NCI-H2227 (cell line): Measurements from ENCODE around the gene TPM1.

ENCODE experiments used
- DNase-seq: peaks from one replicate; lab custom pipeline; 2025; ENCODE audit not compliant: unreplicated experiment; lab: John Stamatoyannopoulos, UW

TPM1 gene

DNA sequence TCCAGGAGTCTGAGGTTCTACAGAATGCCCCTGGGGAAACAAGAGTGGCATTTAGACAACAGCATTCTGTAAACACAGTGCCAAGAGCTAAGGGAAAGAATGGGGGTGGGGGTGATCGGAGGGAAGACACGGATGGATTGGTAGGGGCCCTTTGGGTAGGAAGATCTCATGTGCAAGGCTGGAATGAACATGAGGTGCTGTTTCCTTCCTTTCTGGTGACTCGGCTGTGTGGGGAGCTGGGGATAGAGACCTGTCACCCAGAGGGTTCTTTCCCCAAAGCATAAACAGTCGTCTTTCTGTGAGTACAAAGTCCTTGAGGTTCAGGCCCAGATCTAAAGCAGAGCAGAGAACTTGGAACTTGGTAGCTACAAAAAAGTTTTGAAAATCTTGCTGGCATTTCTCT lies 11.7 kb downstream of the TPM1 start:
- DNase-seq: no peak

DNA sequence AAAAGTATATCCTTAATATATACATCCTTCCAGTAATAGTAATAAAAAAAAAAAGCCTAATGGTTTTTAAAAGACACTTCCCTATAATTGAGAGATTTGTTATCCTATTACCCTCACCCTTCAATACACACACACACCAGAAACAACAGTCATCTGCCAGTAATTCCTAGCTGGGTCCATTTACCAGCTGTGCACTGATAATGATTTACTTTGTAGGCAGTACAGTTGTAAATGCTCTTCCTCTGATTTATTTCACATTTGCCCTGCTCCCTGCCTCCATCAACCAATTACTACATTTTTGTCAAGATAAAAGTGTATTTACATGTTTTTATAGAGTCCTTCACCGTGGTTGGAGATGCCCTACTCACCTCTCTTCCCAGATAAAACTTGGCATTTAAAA lies 12.4 kb downstream of the TPM1 start:
- DNase-seq: peak; percentile 49

DNA sequence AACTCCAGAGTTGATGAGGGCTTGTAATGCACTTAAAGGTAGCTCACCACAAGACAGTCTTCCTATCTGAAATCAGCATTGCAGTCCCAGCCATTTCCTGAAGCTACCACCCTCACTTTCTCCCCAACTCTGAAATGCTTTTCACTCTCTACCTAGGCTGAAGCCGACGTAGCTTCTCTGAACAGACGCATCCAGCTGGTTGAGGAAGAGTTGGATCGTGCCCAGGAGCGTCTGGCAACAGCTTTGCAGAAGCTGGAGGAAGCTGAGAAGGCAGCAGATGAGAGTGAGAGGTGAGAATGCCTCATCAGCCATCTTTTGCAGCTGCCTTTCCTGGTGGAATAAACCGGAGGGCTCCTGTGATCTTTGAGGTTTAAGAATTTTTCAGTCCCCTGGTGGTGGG lies 14.3 kb downstream of the TPM1 start:
- no peak for DNase-seq

DNA sequence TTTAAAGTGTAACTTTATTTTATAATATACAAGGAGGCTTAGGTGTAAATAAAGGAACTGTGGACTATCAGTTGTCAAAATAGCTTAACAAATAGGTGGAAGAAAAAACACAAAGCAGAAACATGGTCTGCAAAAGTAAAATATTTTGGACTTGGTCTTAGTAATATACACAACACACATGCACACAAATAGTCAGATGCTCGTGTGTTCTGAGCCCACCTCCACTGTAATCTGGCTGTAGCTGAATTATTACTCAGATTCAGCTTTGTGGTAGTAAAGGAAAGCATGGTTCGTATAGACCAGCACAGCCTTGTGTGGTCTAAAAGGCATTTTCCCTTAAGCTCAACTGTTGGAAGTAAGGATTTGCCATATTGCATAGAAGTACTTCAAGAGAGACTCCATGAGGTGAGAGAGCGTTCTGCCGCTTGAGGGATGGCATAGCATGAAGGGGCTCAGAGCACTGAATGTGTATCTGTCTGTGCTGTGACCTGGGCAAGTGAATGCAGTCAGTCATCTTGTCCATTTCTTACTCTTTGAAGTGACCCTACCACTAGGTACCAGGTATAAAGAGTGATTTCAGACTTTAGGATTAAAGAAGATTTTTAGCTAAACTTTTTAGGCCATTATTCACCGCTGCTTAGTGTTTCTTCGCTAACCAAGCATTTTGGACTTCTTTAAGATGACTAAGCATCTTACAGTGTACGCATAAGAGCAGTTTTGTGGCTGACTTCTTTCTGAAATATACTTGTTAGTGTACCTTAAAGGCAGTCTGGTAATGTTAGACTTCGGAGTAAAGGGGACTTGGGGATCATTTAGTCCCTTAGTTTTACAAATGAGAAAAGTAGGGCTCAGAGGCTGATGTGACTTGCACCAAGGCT lies 15.2 kb downstream of the TPM1 start:
- DNase-seq: no peak

DNA sequence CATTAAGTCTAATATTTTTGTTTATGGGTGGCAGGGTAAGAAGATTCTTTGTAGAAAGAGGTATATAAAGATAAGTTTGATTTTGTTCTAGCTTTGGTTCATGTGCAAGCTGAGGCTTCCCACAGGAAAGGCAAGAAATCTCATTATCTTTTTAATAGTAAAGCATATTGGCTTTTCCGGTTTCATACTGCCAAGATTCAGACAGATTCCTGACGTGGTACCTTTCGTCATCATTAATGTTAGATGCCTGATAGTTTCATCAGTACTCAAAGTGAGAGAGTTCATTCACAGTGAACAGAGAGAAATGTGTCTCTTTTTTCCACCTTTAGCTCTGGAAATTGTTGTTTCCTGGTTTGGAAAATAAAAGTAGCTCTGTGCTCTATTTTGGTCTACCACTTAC lies 16.5 kb downstream of the TPM1 start:
- no peak for DNase-seq

DNA sequence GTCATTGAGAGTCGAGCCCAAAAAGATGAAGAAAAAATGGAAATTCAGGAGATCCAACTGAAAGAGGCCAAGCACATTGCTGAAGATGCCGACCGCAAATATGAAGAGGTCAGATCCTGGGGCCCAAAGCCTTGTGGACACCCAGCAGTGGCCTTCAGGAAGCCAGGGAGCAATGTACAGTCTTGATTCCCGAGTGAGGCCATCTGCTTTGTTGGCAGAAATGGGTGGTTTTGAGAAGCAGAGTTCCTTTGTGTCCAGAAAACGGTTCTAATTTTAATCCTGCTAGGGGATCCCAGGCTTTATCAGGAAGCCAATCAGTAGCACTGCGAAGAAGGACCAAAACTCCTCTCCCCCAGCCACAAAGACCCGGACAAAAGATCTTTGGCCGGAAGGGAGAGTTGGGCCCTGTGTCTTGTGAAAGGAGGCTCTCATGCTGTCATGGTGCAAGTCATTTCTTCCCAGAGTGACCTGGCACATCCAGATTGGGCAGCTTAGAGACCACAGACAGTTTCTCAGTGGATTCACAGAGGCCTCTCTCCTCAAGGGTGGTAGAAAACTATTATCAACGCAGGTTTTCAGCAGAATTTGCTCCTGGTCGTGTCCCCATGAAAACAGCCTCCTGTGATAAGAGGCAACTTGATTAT lies 17.1 kb downstream of the TPM1 start:
- DNase-seq: no peak

DNA sequence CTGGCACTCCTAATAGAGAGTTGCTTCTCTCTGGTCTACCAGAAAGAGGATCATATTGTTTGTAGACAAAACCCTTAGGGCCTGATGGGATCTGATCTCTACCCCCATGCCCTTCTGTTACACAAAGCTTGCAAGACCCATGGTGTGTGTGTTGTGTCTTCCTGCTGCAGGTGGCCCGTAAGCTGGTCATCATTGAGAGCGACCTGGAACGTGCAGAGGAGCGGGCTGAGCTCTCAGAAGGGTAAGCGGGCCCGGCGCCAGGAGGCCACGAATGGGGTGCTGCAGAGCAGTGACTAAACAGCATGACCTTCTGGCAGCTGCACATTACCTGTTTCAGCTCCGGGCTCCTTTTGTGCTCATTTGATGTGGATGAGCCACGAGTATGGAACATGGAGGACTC lies 18.2 kb downstream of the TPM1 start:
- no peak for DNase-seq

DNA sequence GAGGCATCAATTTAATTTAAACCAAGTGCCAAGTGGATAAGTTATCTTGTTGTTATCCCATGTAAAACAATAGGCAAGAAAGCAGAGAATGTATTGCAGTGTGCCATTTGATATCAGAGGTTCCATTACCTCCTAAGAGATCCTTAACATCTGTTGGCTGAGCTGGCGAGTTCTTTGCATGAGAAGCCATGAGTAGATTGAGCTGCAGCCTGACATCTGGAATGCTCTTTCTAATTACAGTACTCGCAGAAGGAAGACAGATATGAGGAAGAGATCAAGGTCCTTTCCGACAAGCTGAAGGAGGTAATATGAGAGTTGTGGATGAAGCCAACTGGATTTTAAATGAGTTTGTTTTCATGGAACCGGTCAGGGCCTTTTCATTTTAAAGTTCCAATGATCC lies 19.4 kb downstream of the TPM1 start:
- DNase-seq: no peak

DNA sequence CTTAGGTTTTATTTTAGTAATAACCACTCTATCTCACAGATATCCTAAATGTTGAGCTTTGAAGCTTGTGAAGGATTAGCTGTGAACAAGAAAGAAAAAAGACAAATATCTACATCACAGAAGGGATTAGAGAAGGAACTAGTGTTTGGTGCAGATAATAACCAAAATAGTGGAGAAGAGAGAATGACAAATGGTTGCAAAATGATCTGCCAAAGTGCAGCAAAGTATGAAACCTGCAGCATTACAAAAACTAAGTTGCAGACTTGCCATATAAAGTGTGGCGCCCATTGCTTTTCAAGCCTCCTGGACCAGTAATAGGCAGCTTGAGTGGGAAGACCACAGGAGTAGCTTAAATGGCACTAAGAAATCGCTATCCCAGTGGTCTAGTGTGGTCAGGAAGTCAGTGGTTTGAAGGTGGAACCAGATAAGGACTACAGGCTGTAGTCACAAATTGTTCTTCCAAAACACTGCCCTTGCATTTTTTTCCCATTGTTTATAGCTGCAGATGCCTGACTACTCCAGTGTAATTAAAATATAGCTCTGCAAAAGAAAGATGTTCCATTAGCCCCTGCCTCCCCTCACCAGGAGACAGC lies 20.7 kb downstream of the TPM1 start:
- DNase-seq: no peak

DNA sequence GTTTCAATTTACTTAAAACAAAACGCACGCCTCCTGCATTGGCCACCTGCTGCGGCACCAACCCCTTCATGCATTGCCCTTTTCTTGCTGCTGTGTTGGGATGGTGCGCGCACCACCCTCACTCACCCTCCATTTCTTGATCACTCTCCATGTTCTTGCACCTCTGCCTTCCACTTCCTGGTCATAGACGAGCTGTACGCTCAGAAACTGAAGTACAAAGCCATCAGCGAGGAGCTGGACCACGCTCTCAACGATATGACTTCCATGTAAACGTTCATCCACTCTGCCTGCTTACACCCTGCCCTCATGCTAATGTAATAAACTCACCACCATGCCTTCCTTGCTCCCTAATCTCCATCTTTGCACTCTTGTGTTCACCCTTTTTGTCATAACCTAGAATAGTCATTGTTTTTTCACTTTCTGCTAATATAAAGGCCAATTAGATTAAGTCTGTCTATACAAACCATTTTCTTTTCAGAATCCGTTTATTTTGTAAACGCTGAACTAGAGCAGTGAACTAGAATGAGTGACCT lies 21.4 kb downstream of the TPM1 start:
- DNase-seq: no peak

DNA sequence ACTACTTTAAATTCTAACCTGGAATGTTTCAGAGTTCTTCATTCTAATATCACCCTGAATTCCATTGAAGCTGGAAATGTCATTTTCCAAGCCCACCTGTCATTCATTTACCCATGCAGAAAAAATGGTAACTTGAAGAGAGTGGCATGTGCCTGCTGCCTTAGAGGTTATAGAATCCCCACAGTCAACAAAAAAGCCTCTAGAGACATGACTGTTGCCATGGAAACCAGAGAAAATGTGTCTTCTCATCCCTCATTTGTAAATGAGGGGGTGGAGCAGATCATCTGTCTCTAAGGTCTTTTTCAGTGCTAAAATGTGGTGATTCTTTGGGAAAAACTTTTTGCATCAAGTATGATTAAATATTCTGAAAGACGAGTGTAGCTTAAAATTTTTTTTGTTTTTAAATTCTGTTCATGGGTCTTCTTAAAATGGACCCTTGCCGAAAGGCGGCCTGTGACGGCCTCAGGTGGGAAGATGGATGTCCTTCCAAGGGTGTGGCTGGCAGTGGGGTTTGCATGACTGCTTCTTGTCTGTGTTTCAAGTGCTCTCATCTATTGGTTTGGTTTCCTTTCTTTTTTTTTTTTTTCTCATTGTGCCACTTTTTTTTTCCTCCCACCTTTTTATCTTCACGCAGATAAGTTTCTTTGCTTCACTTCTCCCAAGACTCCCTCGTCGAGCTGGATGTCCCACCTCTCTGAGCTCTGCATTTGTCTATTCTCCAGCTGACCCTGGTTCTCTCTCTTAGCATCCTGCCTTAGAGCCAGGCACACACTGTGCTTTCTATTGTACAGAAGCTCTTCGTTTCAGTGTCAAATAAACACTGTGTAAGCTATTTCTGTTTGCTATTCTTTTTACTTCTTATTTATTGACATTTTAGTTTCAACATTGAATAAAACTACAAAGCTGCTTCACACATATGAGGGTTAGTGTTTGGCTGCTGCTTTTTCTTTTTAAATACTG lies 23.0 kb downstream of the TPM1 start:
- DNase-seq: peak; percentile 57

DNA sequence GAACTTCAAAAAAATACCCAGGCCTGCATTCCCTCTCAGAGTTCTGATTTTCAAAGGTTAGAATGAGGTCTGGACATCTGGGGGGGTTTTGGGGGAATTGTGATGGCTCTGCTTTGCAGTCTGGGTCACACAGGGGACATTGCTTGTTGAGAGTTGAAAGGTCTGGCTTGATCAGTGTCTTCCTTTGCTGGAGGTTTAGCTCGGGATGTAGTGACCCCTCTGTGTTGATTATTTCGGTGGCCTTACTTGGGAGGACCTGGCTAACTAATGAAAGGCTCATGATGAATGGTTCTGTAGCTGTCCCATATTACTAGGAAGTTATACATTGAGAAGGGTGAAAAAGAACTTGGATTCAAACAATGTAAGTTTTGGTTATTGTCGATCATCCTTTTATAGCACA lies 23.7 kb downstream of the TPM1 start:
- no peak for DNase-seq

DNA sequence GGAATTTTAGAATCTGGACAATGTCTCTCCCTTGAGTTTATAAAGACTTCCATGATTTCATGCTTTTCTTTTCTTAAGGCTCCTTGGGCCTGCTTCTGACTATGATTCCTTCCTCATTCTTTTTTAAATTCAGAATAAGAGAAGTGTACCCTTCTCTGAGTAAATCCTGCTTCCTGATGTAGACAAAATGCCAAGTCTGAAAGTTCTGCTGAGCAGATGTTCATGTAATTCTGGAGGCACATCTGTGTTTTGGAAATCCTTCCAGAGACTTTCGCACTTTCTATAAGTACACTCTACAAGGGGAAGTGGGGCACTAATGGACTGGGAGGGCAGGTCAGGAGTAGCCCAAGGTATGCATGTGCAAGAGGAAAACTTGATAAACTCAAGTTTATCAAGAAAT lies 24.8 kb downstream of the TPM1 start:
- DNase-seq: no peak

DNA sequence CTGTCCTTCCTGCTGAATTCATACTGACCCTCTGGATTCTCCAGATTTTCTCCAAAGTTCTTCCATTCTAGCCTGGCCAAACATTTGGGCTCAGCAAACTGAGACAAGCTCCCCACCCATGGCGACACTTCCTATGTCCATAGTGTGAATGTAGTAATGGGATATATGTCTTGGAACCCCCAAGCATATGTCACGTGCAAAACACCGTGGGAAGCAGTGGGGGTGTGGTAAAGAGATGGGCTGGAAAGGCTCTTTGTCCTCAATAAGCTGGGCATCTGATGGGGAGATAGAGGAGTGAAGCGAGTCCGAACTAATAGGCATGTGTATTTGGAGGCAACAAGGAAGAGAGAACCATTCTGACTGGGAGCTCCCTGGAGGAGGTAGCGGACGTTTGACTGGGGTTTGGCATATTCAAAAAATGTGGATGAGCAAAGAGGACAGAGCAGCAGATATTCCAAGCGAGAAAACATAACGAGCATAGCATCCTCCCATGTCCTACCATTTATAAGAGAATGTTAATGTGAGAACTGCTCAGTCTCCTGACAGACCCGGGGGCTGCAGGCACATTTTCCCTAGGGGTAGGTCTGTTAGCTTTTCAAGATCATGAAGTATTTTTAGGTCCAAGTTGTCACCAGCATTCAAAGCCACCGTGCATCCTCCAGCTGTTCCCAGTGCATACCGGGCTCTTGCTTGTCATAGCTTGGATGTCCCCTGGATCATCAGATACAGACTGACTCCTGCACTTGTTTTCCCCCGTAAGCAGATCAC lies 25.6 kb downstream of the TPM1 start:
- no peak for DNase-seq

DNA sequence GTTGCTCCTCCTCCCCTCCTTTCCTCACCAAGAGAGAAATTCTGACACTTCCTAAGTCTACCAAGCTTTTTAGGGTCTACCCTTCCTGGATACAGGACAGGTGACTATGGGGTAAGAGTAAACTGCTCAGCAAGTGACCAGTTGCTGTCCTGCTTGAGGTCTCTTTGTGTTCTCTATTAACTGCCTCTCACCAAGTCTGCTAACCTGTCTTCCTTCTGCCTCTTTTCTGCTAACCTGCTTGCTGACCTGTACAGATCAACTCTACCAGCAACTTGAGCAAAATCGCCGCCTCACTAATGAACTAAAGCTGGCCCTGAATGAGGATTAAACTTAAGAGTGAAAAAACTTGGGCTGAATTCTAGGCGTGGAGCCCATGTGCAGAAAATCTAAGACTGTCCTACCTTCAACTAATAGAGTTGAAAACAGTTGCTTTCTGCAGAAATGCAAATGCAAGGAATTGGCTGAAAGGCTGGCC lies 27.1 kb downstream of the TPM1 start:
- DNase-seq: no peak

DNA sequence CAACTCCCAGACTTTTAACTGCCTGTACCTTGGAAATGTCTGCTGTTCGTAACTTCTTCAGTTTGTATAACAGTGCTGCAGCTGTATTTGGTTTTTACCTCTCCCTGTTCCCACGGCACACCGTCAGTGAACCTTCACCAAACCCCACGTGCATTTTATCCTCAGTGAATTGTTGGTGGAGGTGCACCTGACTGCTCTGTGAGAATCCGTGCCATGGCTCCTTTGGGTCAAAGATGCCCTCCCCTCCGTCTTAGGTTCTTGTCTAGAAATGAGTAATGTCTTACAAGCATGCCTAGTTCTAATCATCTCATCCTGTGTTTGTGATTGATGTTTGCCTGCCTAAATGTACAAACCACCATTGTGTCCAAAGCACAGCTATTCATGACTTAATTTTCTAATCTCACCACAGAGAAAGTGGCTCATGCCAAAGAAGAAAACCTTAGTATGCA lies 28.2 kb downstream of the TPM1 start:
- DNase-seq: no peak

DNA sequence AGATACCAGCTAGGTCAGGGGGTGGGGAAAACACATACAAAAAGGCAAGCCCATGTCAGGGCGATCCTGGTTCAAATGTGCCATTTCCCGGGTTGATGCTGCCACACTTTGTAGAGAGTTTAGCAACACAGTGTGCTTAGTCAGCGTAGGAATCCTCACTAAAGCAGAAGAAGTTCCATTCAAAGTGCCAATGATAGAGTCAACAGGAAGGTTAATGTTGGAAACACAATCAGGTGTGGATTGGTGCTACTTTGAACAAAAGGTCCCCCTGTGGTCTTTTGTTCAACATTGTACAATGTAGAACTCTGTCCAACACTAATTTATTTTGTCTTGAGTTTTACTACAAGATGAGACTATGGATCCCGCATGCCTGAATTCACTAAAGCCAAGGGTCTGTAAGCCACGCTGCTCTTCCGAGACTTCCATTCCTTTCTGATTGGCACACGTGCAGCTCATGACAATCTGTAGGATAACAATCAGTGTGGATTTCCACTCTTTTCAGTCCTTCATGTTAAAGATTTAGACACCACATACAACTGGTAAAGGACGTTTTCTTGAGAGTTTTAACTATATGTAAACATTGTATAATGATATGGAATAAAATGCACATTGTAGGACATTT lies 28.9 kb downstream of the TPM1 start:
- no peak for DNase-seq

DNA sequence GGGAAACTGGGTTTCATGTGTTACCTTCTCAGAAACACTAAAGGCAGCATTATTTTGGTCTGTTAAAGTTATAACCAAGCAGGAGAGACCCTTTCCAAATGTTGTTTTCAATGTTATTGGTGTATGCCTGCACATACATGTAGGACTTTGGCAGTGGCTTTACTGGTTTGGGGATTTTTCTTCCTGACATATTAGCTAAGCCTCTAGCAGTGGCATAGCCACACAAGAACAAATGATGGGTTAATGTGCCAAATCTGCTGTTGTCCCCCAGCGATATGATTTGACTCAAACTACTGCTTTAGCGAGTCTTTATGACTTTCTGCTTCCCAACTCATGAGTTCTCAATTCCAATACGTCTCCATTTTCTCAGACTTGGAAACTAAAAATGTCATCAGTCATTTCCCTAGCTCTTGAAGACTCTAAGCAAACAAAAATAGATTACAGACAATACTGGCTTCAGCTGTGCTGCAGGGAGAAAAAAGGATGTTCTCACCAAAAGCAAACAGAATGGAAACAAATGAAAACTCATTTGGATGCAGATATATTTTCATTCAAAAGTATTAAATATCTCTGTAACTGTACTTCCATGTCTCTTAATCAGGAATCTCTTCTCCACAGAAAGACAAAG lies 29.6 kb downstream of the TPM1 start:
- no peak for DNase-seq

DNA sequence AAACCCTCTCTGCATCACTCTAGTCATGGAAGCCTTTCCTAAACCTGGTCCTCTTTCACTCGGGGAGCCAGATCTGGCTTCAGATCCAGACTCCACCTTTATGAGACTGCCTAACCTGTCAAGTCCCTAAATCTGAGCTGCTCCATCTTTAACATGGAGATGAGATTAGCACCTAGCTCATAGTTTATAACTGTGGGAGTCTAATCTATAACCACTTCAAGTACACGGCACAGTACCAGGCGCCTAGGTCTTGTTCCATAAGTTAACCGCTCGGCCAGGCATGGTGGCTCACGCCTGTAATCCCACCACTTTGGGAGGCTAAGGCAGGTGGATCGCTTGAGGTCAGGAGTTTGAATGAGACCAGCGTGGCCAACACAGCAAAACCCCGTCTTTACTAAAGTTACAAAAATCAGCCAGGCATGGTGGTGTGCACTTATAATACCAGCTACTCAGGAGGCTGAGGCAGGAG lies 30.3 kb downstream of the TPM1 start:
- no peak for DNase-seq
